HepG2 (cell line): ENCODE data around the gene CCNI2.

Experiments used
- CCAR2 ChIP-seq: fragments of 200-400 bp; formaldehyde crosslinking; optimal IDR thresholded peaks from 2 replicates; pipeline ENCODE3; 2018; ENCODE audit warnings: low read depth, mild to moderate bottlenecking, low read length, moderate library complexity
- GABPB1 ChIP-seq: IDR thresholded peaks from 2 replicates; pipeline ENCODE4 v1.6.1; 2016; ENCODE audit warnings: mild to moderate bottlenecking, missing genetic modification reagents, moderate library complexity, missing compliant biosample characterization

- TF ChIP-seq CCAR2: no peak
- TF ChIP-seq GABPB1 (CRISPR knock-in tag): no peak
Observed at GRCh38 chr5:132766806-132767055, 19.5 kb downstream of the CCNI2 start.
